HepG2 (cell line): Measurements from ENCODE around the gene C2orf42. TPM values are rescaled to one million over a fixed set of nuclear protein-coding genes. Genes with fewer than 3 reads are reported as not detected.
"Not testable (repeated sequence)": the region's sequence is repeated elsewhere in the genome, so short reads cannot be mapped to it uniquely, and the experiment has no call there.

Experiments
- ATAC-seq: fragments of 200-7000 bp; cut with Tn5 transposase; 3 replicates; pipeline ENCODE4 v1.9.1; 2020; ENCODE audit warnings: mild to moderate bottlenecking, moderate library complexity
- BruUV-seq: library from RNA; stranded (reverse); fragments of 400-500 nt; replicated peaks from 2 replicates; lab custom pipeline; 2021; lab: Mats Ljungman, UMichigan
- CTCF ChIA-PET: fragments of 300-600 bp; formaldehyde crosslinking; extraction: SDS; loops from one replicate; lab custom pipeline; 2021; ENCODE audit warnings: low total read pairs, inconsistent platforms, low intra/inter-chr PET ratio; lab: Yijun Ruan, JAX
- POLR2A ChIA-PET: fragments of 350-600 bp; sonication (Branson Sonifier 250); formaldehyde crosslinking; loops from one replicate; lab custom pipeline; 2020; ENCODE audit warnings: antibody characterized with exemption, inconsistent platforms; lab: Yijun Ruan, JAX
- DNase-seq: peaks from one replicate; pipeline ENCODE4 v3.0.0-alpha.2; 2015; ENCODE audit warnings: low spot score
- FAIRE-seq: peaks from 3 replicates; lab custom pipeline; 2011; peaks lifted over from hg19 to GRCh38; lab: Jason Lieb, UNC
- H2AFZ ChIP-seq: one replicate; pipeline ENCODE4 v1.6.1; 2011; ENCODE audit warnings: low read length, inconsistent platforms
- H3K27ac ChIP-seq: fragments of 300-600 bp; 3 replicates; pipeline ENCODE4 v1.8.0; 2011; ENCODE audit warnings: mixed run types, mild to moderate bottlenecking, mixed read lengths, low read length, inconsistent platforms; ENCODE audit not compliant: insufficient read depth; ENCODE audit errors: extremely low read length
- H3K27me3 ChIP-seq, 2 experiments: fragments of 200-600 bp in 1 of 2; 2 replicates in 1 of 2; 3 replicates in 1 of 2; pipeline versions ENCODE4 v1.6.0 to v1.8.0; 2011; ENCODE audit warnings: low read length in 2 of 2, mild to moderate bottlenecking in 2 of 2, moderate library complexity in 2 of 2, inconsistent platforms in 1 of 2; ENCODE audit not compliant: insufficient read depth in 2 of 2, control insufficient read depth in 1 of 2
- H3K36me3 ChIP-seq, 2 experiments: fragments of 200-600 bp in 1 of 2; replicated peaks in 1 of 2; 2 replicates in 1 of 2; 3 replicates in 1 of 2; pipeline versions ENCODE4 v1.5.1 to v1.8.0; 2011; ENCODE audit warnings: low read length in 2 of 2, inconsistent platforms in 1 of 2; ENCODE audit not compliant: insufficient read depth in 2 of 2, control insufficient read depth in 1 of 2
- H3K4me1 ChIP-seq: 2 replicates; pipeline ENCODE4 v1.5.1; 2012; ENCODE audit warnings: low read length, inconsistent platforms; ENCODE audit not compliant: insufficient read depth
- H3K4me2 ChIP-seq: 2 replicates; pipeline ENCODE4 v1.6.0; 2011; ENCODE audit warnings: low read depth, low read length, inconsistent platforms
- H3K4me3 ChIP-seq, 3 experiments: fragments of 200-600 bp in 1 of 3; sonication (generic), shearing (Covaris generic) in 1 of 3; replicated peaks in 1 of 3; 2 replicates each; pipeline ENCODE4 v1.5.1; 2011 to 2016; ENCODE audit warnings: low read length in 3 of 3, inconsistent platforms in 2 of 3, low read depth in 2 of 3, mild to moderate bottlenecking in 2 of 3, control low read depth in 1 of 3, mixed read lengths in 1 of 3; ENCODE audit not compliant: insufficient read depth in 1 of 3
- H3K79me2 ChIP-seq: one replicate; pipeline ENCODE4 v1.6.1; 2011; ENCODE audit warnings: low read length, inconsistent platforms; ENCODE audit not compliant: insufficient read depth
- H3K9ac ChIP-seq: 2 replicates; pipeline ENCODE4 v1.6.0; 2011; ENCODE audit warnings: mild to moderate bottlenecking, low read depth, low read length, inconsistent platforms; ENCODE audit not compliant: insufficient read depth
- H3K9me3 ChIP-seq: 2 replicates; pipeline ENCODE4 v1.5.1; 2012; ENCODE audit warnings: mild to moderate bottlenecking, low read length
- H4K20me1 ChIP-seq: 2 replicates; pipeline ENCODE4 v1.6.0; 2011; ENCODE audit warnings: inconsistent platforms, mild to moderate bottlenecking, low read length, moderate library complexity; ENCODE audit not compliant: insufficient read depth
- HDAC6 ChIP-seq: fragments of 200-600 bp; sonication (generic); IDR thresholded peaks from 2 replicates; pipeline ENCODE4 v1.7.0; 2017; ENCODE audit warnings: mild to moderate bottlenecking, antibody characterized with exemption, low read length, low read depth
- ZBTB7A ChIP-seq: sonication (generic); formaldehyde crosslinking; IDR thresholded peaks from 2 replicates; pipeline ENCODE4 v1.8.0; 2022; ENCODE audit warnings: mild to moderate bottlenecking, missing genetic modification reagents
- ZNF451 ChIP-seq: sonication (generic); formaldehyde crosslinking; IDR thresholded peaks from 2 replicates; pipeline ENCODE4 v1.5.0; 2020; ENCODE audit warnings: mild to moderate bottlenecking, missing genetic modification reagents
- ZNF790 ChIP-seq: sonication (generic); formaldehyde crosslinking; IDR thresholded peaks from 2 replicates; pipeline ENCODE4 v1.8.0; 2022; ENCODE audit warnings: missing genetic modification reagents, mild to moderate bottlenecking, borderline replicate concordance
- WGBS: methylation state at CpG from one replicate; pipeline ENCODE4 v1.1.6; 2017; ENCODE audit warnings: low lambda C conversion rate; 5-methylcytosine and 5-hydroxymethylcytosine counted together
- in situ Hi-C: cut with HindIII; loops from 2 replicates; pipeline ENCODE4 v1.10.0; 2017; ENCODE audit warnings: low pct_unique_long_range_greater_than_20kb; ENCODE audit not compliant: extremely low pct_ligation_motif_present
- intact Hi-C: fragments of 100-400 bp; cut with micrococcal nuclease; formaldehyde crosslinking; loops from one replicate; pipeline ENCODE4 v1.10.0; 2022; ENCODE audit not compliant: unreplicated experiment
- polyA plus RNA-seq, 8 experiments: library from polyadenylated mRNA; depleted of rRNA in 3 of 8; stranded (reverse) in 7 of 8; unstranded in 1 of 8; fragments of >200 nt; fragmentation: Illumina TruSeq in 4 of 8; extraction: Trizol in 4 of 8; gene quantifications; 2 replicates each; pipeline versions ENCODE4 v1.2.1 to v1.2.3, GENCODE V29; 2011 to 2016; ENCODE audit warnings: low read depth in 4 of 8, missing spikeins in 1 of 8, mixed read lengths in 1 of 8; ENCODE audit not compliant: insufficient read depth in 1 of 8
- total RNA-seq, 5 experiments: library from RNA; depleted of rRNA; stranded (reverse); fragments of >200 nt; fragmentation: Illumina TruSeq; extraction: Trizol; gene quantifications; 2 replicates each; pipeline ENCODE4 v1.2.3, GENCODE V29; 2016; ENCODE audit warnings: low read depth in 1 of 5
- TF ChIP-seq, protein P1 (sequence below): IDR thresholded peaks from 2 replicates; pipeline ENCODE4 v1.6.1; 2016; ENCODE audit warnings: low read depth, missing genetic modification reagents, missing compliant biosample characterization
- TF ChIP-seq, protein P2 (sequence below): sonication (generic); formaldehyde crosslinking; IDR thresholded peaks from 2 replicates; pipeline ENCODE4 v1.9.0; 2021; ENCODE audit warnings: missing genetic modification reagents, borderline replicate concordance

C2orf42 gene
- total and polyA plus RNA-seq, 2 of the 13 experiments (the other 11 are each of a cell fraction or from before 2014, with no cell fraction given), result 9.3 to 9.9 TPM

DNA sequence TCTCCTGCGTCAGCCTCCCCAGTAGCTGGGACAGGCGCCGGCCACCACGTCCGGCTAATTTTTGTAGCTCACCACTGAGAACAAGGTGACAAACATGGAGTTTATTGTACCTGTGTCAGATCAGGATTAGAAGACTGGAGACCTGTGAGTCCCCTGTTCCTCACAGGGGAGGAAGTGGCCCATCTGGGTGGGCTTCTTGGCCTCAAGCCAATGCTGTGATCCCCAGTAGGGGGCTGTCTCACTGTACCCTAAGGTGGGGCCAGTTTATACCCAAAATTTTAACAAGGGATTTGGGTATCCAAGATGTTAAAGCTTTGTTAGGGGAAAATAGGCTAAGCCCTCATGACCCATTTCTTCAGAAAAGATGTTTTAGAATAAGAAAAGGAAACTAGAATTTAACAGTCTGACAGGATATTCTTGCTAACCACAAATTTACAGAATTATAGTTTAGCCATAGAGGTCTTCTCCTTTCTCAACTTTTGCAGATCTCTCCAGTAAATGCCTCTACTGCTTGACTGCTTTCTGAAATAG is 87.2 kb downstream of the C2orf42 start:
- H3K4me2 ChIP-seq, result no peak overlapping the region
- H2AFZ ChIP-seq, result peak overlapping the region; percentile 84
- POLR2A ChIA-PET, result interaction anchor here (1.2 to 9.4 kb wide), 7 partner anchors 12 to 189 kb away, joined by 3 to 423 read pairs (median 11); partner anchors contain the start of genes C2orf42, MXD1 and PCBP1

DNA sequence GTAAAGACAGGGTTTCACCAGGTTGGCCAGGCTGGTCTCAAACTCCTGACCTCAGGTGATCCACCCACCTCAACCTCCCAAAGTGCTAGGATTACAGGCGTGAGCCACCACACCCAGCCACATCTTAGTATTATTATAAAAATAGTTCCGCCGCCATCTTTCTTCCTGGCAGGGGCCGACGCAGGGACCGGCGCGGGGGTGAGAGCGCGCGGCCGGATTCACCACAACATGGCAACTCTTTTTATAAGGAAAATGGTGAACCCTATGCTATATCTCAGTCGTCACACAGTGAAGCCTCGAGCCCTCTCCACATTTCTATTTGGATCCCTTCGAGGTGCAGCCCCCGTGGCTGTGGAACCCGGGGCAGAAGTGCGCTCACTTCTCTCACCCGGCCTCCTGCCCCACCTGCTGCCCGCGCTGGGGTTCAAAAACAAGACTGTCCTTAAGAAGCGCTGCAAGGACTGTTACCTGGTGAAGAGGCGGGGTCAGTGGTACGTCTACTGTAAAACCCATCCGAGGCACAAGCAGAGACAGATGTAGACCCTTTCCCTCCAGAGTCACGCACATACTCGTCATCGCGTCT is 88.4 kb downstream of the C2orf42 start:
- H3K4me3 ChIP-seq, H3K9me3 ChIP-seq, H3K79me2 ChIP-seq, BruUV-seq, CTCF ChIA-PET, FAIRE-seq, H3K9ac ChIP-seq, H2AFZ ChIP-seq, H3K27ac ChIP-seq, H3K36me3 ChIP-seq, DNase-seq, H4K20me1 ChIP-seq, ATAC-seq, in situ Hi-C loops, intact Hi-C loops, H3K27me3 ChIP-seq, H3K4me2 ChIP-seq: not testable (repeated sequence)
- POLR2A ChIA-PET, result interaction anchor here (0.6 kb wide), 1 partner anchor 8 kb away, joined by 3 read pairs; no protein-coding TSS in a partner anchor
- peaks cover 46% of the 10 kb centered on the region for H3K4me1 ChIP-seq
- WGBS, result 94% methylated on average over 29 of the region's 29 CpGs

More for the DNA sequence above, 87.2 kb downstream of the C2orf42 start:
- Histone ChIP-seq H3K79me2 (no peaks in the 10 kb centered on the region), H4K20me1 (no peaks in the 10 kb centered on the region), H3K27me3 (no peaks in the 10 kb centered on the region; a peak in 1 of 5 replicates), H3K4me1 (peaks cover 48% of the 10 kb centered on the region), H3K9me3 (no peaks in the 10 kb centered on the region), H3K27ac (no peak overlapping the region), H3K4me3 (no peak overlapping the region), H3K36me3 (no peaks in the 10 kb centered on the region), H3K9ac (0 out of 2 replicates have a peak overlapping the region, but pooled peaks have one; percentile 71)
- TF ChIP-seq ZNF790 (CRISPR knock-in tag) (no peak), HDAC6 (no peak), ZNF451 (no peak), ZBTB7A (0 out of 2 replicates have a peak, but pooled peaks have one; percentile 29)
- TF ChIP-seq, protein P1, sequence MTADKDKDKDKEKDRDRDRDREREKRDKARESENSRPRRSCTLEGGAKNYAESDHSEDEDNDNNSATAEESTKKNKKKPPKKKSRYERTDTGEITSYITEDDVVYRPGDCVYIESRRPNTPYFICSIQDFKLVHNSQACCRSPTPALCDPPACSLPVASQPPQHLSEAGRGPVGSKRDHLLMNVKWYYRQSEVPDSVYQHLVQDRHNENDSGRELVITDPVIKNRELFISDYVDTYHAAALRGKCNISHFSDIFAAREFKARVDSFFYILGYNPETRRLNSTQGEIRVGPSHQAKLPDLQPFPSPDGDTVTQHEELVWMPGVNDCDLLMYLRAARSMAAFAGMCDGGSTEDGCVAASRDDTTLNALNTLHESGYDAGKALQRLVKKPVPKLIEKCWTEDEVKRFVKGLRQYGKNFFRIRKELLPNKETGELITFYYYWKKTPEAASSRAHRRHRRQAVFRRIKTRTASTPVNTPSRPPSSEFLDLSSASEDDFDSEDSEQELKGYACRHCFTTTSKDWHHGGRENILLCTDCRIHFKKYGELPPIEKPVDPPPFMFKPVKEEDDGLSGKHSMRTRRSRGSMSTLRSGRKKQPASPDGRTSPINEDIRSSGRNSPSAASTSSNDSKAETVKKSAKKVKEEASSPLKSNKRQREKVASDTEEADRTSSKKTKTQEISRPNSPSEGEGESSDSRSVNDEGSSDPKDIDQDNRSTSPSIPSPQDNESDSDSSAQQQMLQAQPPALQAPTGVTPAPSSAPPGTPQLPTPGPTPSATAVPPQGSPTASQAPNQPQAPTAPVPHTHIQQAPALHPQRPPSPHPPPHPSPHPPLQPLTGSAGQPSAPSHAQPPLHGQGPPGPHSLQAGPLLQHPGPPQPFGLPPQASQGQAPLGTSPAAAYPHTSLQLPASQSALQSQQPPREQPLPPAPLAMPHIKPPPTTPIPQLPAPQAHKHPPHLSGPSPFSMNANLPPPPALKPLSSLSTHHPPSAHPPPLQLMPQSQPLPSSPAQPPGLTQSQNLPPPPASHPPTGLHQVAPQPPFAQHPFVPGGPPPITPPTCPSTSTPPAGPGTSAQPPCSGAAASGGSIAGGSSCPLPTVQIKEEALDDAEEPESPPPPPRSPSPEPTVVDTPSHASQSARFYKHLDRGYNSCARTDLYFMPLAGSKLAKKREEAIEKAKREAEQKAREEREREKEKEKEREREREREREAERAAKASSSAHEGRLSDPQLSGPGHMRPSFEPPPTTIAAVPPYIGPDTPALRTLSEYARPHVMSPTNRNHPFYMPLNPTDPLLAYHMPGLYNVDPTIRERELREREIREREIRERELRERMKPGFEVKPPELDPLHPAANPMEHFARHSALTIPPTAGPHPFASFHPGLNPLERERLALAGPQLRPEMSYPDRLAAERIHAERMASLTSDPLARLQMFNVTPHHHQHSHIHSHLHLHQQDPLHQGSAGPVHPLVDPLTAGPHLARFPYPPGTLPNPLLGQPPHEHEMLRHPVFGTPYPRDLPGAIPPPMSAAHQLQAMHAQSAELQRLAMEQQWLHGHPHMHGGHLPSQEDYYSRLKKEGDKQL (CRISPR knock-in tag), result no peak
- TF ChIP-seq, protein P2, sequence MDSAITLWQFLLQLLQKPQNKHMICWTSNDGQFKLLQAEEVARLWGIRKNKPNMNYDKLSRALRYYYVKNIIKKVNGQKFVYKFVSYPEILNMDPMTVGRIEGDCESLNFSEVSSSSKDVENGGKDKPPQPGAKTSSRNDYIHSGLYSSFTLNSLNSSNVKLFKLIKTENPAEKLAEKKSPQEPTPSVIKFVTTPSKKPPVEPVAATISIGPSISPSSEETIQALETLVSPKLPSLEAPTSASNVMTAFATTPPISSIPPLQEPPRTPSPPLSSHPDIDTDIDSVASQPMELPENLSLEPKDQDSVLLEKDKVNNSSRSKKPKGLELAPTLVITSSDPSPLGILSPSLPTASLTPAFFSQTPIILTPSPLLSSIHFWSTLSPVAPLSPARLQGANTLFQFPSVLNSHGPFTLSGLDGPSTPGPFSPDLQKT (CRISPR knock-in tag), result no peak
- WGBS, result 97% methylated on average over 5 of the region's 5 CpGs
- CTCF ChIA-PET, result no interaction called here
- no peak for FAIRE-seq
- intact Hi-C loops (no loop called here), in situ Hi-C loops (no loop called here)
- no peak for ATAC-seq
- BruUV-seq, result no TSS peak
- DNase-seq, result no peak
